ENCODE results near the gene TMEM150B.
A peak's percentile ranks its signal among the peaks of the same experiment; 100 is the strongest.

The TMEM150B gene

DNA sequence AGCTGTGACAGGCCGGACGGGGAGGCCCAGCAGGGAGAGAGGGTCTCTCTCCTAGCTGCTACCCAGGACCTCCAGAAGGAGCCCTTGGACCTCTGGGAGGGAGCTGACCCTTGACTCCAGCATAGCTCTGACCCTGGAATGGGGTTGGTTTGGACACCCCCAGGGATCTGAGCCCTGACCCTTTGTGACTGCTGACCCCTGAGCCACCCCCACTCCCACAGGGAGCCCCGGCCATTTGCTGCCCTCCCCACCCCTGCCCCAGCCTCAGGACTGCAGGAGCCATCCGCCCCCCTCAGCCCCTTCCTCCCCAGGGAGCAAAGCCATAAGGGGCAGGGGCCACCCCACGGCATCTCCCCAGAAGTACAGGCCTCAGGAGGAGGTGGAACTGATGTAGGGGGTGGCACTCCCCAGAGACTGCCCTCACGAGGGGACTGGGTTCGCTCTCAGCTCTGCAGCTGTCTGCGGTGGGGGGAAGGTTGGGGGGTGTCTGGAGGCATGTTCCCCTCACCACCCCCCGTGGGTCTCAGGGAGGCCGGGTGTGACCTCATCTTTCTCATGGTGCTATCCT lies 22.4 kb upstream of the TMEM150B start:
- H3K4me1 ChIP-seq (ENCODE audit: insufficient read depth, low read length) = peaks cover 29% of the 10 kb centered on the region; the same call in 1 of the 2 replicates
- H3K9ac ChIP-seq (ENCODE audit: low read depth, low read length) = no peak overlapping the region
- no peaks in the 10 kb centered on the region for H3K9me3 ChIP-seq (ENCODE audit: control insufficient read depth, insufficient read depth, low read length)
- peaks cover 9% of the 10 kb centered on the region; the same call in 1 of the 2 replicates for H3K36me3 ChIP-seq (ENCODE audit: insufficient read depth, low read length)

DNA sequence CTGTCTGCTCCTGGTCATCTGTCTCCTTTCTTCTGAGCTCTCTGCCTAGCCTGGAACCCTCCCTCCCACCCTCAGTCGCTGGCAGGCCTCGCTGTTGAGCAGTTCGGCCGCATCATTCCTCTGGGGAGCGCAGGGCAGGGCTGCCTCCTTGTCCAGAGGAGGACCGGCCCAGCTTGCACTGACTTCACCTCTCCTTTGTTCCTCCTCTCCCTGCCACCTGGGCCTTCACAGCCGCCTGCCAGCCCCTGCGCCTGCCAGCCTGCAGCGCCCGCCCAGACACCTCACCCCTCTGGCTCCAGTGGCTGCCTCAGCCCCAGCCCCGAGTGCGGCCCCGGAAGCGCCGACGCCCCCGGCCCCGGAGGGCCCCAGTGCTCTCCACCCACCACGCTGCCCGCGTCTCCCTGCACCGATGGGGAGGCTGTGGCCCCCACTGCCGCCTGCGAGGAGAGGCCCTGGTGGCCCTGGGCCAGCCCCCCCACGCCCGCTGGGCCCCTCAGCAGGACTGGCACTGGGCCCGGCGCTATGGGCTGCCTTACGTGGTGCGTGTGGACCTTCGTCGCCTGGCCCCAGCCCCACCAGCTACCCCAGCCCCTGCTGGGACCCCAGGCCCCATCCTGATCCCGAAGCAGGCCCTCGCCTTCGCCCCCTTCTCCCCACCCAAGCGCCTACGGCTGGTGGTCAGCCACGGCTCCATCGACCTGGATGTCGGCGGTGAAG lies 21.7 kb upstream of the TMEM150B start:
- Histone ChIP-seq H3K9ac (ENCODE audit: low read depth, low read length) (no peak overlapping the region), H3K4me1 (ENCODE audit: insufficient read depth, low read length) (peaks cover 29% of the 10 kb centered on the region; the same call in 1 of the 2 replicates), H3K9me3 (ENCODE audit: control insufficient read depth, insufficient read depth, low read length) (no peaks in the 10 kb centered on the region), H3K36me3 (ENCODE audit: insufficient read depth, low read length) (peaks cover 9% of the 10 kb centered on the region; the same call in 1 of the 2 replicates)

DNA sequence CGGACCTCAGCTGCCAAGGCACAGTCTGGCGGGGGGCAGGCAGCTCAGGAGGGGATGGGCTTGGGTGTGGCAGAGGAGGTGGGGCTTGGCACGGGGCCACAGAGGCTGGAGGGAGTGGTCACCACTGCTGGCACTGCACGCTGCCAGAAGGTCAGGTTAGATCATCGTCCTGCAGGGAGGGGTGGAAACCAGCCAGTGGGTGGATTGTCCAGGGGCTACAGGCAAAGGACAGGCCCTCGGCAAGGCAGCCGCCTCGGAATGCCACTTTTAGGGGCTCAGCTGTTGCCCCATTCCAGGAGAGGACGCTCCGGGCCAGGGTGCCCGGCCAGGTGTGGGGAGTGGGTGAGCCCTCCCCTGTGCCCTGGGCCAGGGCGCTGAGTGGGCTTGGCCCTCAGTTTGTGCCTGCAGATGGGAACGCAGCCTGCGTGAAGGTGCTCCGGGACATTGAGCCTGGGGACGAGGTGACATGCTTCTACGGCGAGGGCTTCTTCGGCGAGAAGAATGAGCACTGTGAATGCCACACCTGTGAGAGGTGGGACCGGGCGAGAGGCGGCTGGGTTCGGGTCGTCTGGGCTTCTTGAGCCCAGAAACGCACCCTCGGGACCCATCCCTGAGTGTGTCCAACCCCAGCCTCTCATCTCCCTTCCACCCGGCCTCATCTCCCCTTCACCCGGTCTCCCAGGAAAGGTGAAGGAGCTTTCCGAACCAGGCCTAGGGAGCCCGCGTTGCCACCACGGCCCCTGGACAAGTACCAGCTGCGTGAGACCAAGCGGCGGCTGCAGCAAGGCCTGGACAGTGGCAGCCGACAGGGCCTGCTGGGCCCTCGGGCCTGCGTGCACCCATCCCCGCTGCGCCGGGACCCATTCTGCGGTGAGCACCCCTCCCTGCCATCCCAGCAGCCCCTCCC lies 20.9 kb upstream of the TMEM150B start:
- Histone ChIP-seq H3K9me3 (ENCODE audit: control insufficient read depth, insufficient read depth, low read length) (no peaks in the 10 kb centered on the region), H3K4me1 (ENCODE audit: insufficient read depth, low read length) (peaks cover 33% of the 10 kb centered on the region; the same call in 1 of the 2 replicates), H3K9ac (ENCODE audit: low read depth, low read length) (no peak overlapping the region), H3K36me3 (ENCODE audit: insufficient read depth, low read length) (peaks cover 9% of the 10 kb centered on the region; the same call in 1 of the 2 replicates)

DNA sequence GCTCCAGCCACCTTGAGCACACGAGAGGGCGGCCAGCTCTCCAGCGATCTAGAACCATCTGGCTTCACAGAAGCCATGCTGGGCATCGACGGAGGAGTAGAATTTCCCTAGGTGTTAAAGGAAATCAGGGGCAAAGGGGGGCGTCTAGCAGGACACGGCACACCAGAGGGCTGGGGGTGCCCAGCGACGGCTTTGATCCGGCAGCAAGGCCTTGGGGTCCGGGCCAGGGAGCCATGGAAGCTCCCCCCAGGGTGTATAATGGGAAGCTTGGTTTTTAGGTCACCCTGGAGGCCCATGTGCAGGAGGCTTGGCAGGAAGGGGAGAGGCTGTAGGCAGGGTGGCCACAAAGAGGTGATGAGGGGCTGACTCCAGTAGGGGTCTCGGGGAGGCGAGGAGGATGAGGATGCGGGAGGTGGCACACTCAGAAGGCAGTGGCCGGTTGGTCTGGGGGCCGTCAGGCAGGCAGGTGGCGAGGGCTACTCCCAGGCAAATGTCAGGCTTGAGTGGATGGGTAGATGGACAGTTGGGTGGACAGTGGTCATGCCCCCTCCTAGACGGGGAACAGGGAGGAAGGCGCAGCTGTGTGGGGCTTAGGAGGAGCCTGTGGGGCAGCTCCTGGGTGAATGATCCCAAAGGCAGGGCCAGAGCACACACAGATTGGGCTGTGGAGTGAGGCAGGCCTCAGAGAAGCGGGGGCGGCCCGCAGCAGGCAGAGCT lies 20.1 kb upstream of the TMEM150B start:
- H3K36me3 ChIP-seq (ENCODE audit: insufficient read depth, low read length) = peaks cover 9% of the 10 kb centered on the region; the same call in 1 of the 2 replicates
- peaks cover 31% of the 10 kb centered on the region; the same call in 1 of the 2 replicates for H3K4me1 ChIP-seq (ENCODE audit: insufficient read depth, low read length)
- no peaks in the 10 kb centered on the region for H3K9me3 ChIP-seq (ENCODE audit: control insufficient read depth, insufficient read depth, low read length)
- no peak overlapping the region for H3K9ac ChIP-seq (ENCODE audit: low read depth, low read length)

DNA sequence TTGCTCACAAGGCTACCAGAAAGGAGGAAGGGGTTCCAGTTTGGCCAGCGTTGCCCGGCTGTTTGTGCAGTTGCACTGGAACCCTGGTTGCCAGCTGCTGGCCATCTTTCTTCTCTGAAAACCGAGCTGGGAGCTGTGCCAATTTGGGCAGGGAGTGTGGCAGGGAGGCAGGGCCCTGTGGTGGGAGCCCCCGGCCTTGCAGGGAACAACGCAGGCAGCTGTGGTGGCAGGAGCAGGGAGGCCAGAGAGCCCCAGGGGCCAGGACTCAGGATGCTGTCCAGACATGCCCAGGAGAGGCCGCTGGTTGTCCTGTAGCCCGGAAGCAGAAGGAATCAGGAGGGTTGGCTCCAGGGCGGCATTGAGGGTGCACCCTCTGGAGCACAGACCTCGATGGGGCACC lies 19.3 kb upstream of the TMEM150B start:
- Histone ChIP-seq H3K9me3 (ENCODE audit: control insufficient read depth, insufficient read depth, low read length) (no peaks in the 10 kb centered on the region), H3K36me3 (ENCODE audit: insufficient read depth, low read length) (peaks cover 9% of the 10 kb centered on the region; the same call in 1 of the 2 replicates), H3K4me1 (ENCODE audit: insufficient read depth, low read length) (peaks cover 26% of the 10 kb centered on the region; the same call in 1 of the 2 replicates), H3K9ac (ENCODE audit: low read depth, low read length) (no peak overlapping the region)

DNA sequence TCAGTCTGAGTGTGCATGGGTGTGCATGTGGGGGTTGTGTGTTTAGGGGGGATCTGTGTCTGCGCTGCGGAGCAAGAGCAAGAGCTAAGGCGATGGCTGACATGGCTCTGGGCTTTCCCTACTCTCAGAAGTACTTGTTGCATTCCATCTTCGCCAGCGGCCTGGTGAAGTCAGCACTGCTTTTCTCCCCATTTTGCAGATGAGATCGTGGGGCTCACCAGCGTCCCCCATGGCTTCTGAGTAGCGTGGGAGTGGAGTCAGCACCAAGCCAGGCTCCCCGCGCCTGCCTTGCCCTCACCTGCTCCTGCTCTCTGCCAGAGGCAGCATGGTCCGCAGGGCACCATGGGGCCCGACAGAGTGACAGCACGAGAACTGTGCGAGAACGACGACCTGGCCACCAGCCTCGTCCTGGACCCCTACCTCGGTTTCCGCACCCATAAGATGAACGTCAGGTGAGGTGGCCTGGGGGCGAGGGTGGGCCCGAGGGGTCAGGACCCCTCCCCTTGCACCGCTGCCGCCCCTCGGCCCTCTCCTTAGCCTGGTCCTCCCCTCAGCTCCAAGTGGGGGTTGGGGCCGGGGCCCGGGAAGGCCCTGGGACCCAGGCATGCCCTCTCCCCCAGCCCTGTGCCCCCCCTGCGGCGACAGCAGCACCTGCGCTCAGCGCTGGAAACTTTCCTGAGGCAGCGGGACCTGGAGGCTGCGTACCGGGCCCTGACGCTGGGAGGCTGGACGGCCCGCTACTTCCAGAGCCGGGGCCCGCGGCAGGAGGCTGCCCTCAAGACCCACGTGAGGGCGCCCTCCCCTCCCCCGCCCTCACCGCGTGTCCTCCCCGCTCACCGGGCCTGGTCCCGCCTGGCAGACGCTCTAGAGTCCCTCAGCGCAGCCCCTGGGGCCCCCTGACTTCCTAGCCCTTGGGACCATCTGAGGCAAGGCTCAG lies 16.7 kb upstream of the TMEM150B start:
- no peaks in the 10 kb centered on the region for H3K9me3 ChIP-seq (ENCODE audit: control insufficient read depth, insufficient read depth, low read length)
- peak overlapping the region; percentile 16; the same call in 1 of the 2 replicates for H3K9ac ChIP-seq (ENCODE audit: low read depth, low read length)
- peaks cover 9% of the 10 kb centered on the region; the same call in 1 of the 2 replicates for H3K36me3 ChIP-seq (ENCODE audit: insufficient read depth, low read length)
- peaks cover 11% of the 10 kb centered on the region; the same call in 1 of the 2 replicates for H3K4me1 ChIP-seq (ENCODE audit: insufficient read depth, low read length)

DNA sequence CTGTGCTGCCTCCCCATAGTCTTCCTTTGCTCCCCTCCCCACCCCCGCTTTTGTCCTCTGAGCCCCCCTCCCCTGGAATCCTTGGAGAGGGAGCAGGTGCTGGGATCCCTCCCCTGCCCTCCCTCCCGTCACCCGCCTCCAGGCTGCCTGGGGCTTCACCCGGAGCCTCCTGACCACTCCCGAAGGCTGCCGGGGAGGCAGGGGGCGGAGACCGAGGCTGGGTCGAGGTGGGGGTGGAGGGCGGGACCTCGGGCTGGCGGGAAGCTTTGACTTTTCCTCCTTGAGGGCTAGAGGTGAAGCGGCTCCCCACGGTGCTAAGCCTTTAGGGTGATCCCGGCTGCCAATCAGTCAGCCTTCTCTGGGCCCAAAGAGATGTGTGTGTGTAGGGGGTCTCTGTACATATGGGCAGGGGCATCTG lies 16.0 kb upstream of the TMEM150B start:
- Histone ChIP-seq H3K9me3 (ENCODE audit: control insufficient read depth, insufficient read depth, low read length) (no peaks in the 10 kb centered on the region), H3K36me3 (ENCODE audit: insufficient read depth, low read length) (peaks cover 9% of the 10 kb centered on the region; the same call in 1 of the 2 replicates), H3K4me1 (ENCODE audit: insufficient read depth, low read length) (peaks cover 11% of the 10 kb centered on the region; the same call in 1 of the 2 replicates), H3K9ac (ENCODE audit: low read depth, low read length) (peak overlapping the region; percentile 88)

DNA sequence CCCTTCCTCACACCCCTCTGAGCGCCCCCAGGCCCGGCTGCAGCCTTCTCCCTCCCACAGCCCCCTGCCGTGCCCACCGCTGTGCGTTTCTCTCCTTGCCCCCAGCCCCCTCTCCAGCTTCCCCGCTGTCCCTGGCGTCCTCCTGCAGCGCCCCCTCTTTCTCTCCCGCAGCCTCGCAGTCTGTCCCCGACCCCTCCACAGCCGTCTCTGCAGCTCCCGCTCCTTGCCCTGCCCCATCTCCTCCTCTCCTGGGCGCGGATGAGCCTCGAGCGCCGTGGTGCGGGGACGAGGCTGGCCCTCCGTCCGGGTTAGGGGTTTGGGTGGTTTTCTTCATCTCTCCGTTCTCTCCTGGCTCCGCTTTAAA lies 15.6 kb upstream of the TMEM150B start:
- H3K9ac ChIP-seq (ENCODE audit: low read depth, low read length) = peak overlapping the region; percentile 88
- H3K36me3 ChIP-seq (ENCODE audit: insufficient read depth, low read length) = peaks cover 9% of the 10 kb centered on the region; the same call in 1 of the 2 replicates
- H3K9me3 ChIP-seq (ENCODE audit: control insufficient read depth, insufficient read depth, low read length) = no peaks in the 10 kb centered on the region
- H3K4me1 ChIP-seq (ENCODE audit: insufficient read depth, low read length) = peaks cover 10% of the 10 kb centered on the region; the same call in 1 of the 2 replicates

DNA sequence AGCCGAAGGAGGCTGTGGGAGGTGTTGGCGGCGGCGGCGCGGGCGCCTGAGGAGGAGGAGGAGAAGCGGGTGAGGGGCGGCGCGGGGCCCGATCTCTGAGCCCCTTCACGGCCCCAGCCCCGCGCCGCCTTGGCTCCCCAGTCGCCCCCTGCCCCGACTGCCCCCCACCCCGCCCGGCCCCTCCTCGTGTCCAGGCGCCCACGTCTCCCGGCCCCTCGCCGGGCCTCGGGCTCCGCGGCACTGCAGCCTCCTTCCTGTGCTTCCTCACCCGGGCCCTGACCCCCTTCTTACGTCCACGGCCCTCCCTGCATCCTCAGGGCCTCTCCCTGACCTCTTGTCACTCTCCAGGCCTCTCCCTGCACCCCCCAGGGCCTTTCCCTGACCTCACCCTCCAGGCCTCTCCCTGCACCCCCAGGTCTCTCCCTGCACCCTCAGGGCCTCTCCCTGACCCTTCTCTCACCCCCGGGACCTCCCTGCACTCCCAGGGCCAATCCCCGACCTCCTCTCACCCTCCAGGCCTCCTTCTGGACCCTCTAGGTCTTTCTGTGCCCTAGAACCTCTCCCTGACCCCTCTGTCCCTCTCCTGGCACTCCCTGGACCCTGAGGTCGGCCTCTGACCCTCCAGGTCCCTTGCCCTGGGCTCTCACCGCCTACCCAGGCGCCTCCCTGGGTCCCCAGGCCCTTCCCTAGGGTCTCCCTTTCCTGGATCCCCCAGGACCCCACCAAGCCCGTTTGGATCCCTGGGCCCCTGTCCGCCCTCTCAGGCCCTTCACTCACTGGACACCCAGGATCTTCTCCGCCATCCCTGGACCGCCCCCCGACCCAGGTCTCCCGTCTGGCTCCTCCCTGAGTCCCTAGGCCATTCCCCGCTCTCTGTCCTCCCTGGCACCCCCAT lies 15.0 kb upstream of the TMEM150B start:
- Histone ChIP-seq H3K4me1 (ENCODE audit: insufficient read depth, low read length) (peaks cover 4% of the 10 kb centered on the region; the same call in 1 of the 2 replicates), H3K9me3 (ENCODE audit: control insufficient read depth, insufficient read depth, low read length) (no peaks in the 10 kb centered on the region), H3K36me3 (ENCODE audit: insufficient read depth, low read length) (peaks cover 9% of the 10 kb centered on the region; the same call in 1 of the 2 replicates), H3K9ac (ENCODE audit: low read depth, low read length) (peak overlapping the region; percentile 88)

DNA sequence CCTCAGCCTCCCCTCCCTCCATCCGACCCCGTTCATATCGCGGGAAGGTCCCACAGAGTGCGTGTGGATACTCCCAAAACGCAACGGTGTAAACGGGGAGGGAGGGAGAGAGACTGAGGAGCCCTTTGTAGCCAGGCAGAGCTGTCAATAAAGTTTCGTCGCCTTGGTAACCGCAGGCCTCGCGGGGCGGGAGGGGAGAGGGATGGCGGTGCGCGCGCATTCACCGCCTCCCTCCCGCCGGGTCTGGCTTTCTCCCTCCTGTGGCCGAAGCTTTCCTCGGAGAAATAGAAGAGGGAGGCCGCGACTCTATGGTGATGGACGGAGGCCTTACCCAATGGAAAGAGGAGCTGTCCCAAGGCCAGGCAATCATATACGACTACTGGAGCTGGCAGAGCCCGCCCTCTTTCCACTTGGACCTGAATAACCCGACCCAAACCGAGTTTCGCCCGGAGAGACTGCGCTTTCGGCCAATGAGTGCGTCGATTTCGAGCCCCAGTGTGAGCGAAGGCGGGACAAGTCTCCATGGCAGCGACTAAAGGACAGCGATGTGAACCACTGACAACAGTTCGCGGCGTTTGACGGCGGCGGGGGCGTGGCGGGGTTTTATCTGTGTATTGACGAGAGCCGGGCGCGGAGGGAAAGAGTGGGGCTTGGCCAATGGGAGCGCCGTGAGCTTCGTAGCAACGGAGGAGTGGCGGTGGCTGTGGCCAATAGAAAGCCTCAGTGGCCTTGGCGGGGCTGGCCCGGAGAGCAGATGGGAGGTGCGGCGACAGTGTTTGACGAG lies 14.2 kb upstream of the TMEM150B start, which contains the start of gene KMT5C:
KMT5C (plus strand) TSS at position 772 of the 784 bp plus-strand sequence. CDS start 2,061 bp downstream, outside the sequence.
- H3K9me3 ChIP-seq (ENCODE audit: control insufficient read depth, insufficient read depth, low read length) = no peaks in the 10 kb centered on the region
- H3K4me1 ChIP-seq (ENCODE audit: insufficient read depth, low read length) = peaks cover 4% of the 10 kb centered on the region; the same call in 1 of the 2 replicates
- H3K36me3 ChIP-seq (ENCODE audit: insufficient read depth, low read length) = peaks cover 5% of the 10 kb centered on the region; the same call in 1 of the 2 replicates
- H3K9ac ChIP-seq (ENCODE audit: low read depth, low read length) = peak within 1 kb of the TSS; percentile 88

DNA sequence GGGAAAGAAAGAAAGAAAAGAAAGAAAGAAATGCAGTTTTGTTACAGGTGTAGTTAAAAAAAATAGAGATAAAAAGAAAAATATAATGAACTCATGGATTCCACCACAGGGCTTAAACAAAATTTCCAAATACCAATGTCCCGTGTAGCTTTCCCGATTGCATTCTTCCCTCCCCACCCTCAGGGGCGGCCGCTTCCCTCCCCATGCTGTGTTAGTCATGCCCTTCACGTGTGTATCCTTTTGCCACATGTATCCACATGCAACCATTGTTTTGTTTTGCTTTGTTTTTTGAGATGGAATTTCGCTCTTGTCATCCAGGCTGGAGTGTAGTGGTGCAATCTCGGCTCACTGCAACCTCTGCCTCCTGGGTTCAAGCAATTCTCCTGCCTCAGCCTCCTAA lies 11.0 kb upstream of the TMEM150B start:
- Histone ChIP-seq H3K4me1 (ENCODE audit: insufficient read depth, low read length) (no peaks in the 10 kb centered on the region; the same call in 1 of the 2 replicates), H3K36me3 (ENCODE audit: insufficient read depth, low read length) (no peaks in the 10 kb centered on the region), H3K9me3 (ENCODE audit: control insufficient read depth, insufficient read depth, low read length) (no peaks in the 10 kb centered on the region), H3K9ac (ENCODE audit: low read depth, low read length) (no peak overlapping the region)
